Activated CD4-positive, alpha-beta memory T cell treated with anti-CD3 and anti-CD28 coated beads, Interleukin-2, amount 10 ng/mL, durations not matched to agents 7 days and 5 days (primary cell): Measurements from ENCODE around the gene MCCD1. TPM values are rescaled to one million over a fixed set of nuclear protein-coding genes. Genes with fewer than 3 reads are reported as not detected.
"Not testable (repeated sequence)": the region's sequence is repeated elsewhere in the genome, so short reads cannot be mapped to it uniquely, and the experiment has no call there.

Experiments used
- CTCF ChIA-PET: fragments of 350-600 bp; sonication (Branson Sonifier 250); formaldehyde crosslinking; loops from one replicate; lab custom pipeline; 2021; ENCODE audit warnings: antibody characterized with exemption, inconsistent platforms; lab: Charles Lee
- POLR2A ChIA-PET: fragments of 350-600 bp; sonication (Branson Sonifier 250); formaldehyde crosslinking; loops from one replicate; lab custom pipeline; 2021; ENCODE audit warnings: antibody characterized with exemption; lab: Charles Lee
- DNase-seq: peaks from one replicate; pipeline ENCODE4 v3.0.0-alpha.2; 2020
- H3K27ac Mint-ChIP-seq: one replicate; pipeline ENCODE4 v1.8.0; 2021; ENCODE audit warnings: mild to moderate bottlenecking, mixed read lengths
- H3K27me3 Mint-ChIP-seq: one replicate; pipeline ENCODE4 v1.8.0; 2021; ENCODE audit warnings: mixed read lengths
- H3K36me3 Mint-ChIP-seq: one replicate; pipeline ENCODE4 v1.8.0; 2021; ENCODE audit warnings: low read depth, mixed read lengths
- H3K4me1 Mint-ChIP-seq: one replicate; pipeline ENCODE4 v1.8.0; 2021; ENCODE audit warnings: mixed read lengths
- H3K4me3 Mint-ChIP-seq: one replicate; pipeline ENCODE4 v1.8.0; 2021; ENCODE audit warnings: mild to moderate bottlenecking, mixed read lengths
- H3K9me3 Mint-ChIP-seq: one replicate; pipeline ENCODE4 v1.8.0; 2021; ENCODE audit warnings: mixed read lengths
- total RNA-seq, 2 experiments: library from RNA; stranded (reverse); gene quantifications; one replicate each; pipeline ENCODE4 v1.2.3, GENCODE V29; 2021

The MCCD1 gene
- total RNA-seq, 2 experiments from 2014 or later = not detected

DNA sequence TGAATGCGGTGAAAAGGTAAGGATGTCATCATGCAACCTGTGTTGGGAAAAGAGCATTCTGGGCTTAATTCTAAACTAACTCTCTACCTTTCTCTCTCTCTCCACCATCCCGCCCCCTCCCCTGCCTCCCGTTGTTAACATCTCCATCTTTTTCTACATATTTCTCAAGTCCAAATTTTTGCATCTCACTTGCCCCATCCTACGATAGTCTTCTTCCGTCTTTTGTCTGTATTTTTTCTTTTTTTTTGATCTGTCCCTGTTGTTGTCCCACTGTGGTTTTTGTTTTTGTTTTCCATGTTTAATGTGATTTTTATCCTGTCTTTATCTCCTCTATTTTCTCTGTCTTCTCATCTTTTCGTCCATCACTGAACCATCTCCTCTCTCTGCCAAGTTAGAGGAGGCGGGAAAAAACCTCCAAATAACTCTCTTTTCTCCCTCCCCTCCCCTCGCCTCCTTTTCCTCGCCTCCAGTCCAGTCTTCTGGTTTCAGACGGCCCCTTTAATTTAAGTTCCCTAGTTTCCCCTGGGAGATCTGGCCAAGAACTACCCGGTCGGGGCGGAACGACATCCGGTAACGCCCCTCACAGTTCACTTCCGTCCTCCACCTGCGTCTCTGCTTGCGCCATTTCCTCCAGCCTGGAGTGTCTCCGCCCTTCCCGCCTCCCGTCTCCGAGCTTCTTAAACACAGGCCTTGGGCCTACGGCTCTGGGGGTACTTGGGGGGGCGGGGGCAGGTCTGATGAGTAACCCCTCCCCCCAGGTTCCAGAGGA, 18.4 kb downstream of the MCCD1 start, which contains the start of gene NFKBIL1:
Gene NFKBIL1 (plus strand): TSS at position 651 of the 769 bp plus-strand sequence. CDS start 87 bp downstream, at position 738.
- H3K27ac Mint-ChIP-seq = peak within 1 kb of the TSS; percentile 69
- ChIA-PET POLR2A (interaction anchor here (0.5 to 9.9 kb wide), 13 partner anchors 12 to 191 kb away, joined by 3 to 267 read pairs (median 7); partner anchors contain the start of genes AIF1, BAG6, CLIC1 and GPANK1), CTCF (interaction anchor here (0.9 to 24.6 kb wide), 5 partner anchors 35 to 116 kb away, joined by 3 to 751 read pairs (median 5); partner anchors contain the start of genes LST1, LTB, NCR3 and PRRC2A)
- peaks cover 62% of the 10 kb centered on the region for H3K4me1 Mint-ChIP-seq
- DNase-seq = peak; percentile 93
- H3K9me3 Mint-ChIP-seq = no peaks in the 10 kb centered on the region
- peaks cover 16% of the 10 kb centered on the region for H3K36me3 Mint-ChIP-seq
- H3K27me3 Mint-ChIP-seq = no peaks in the 10 kb centered on the region
- peak within 1 kb of the TSS; percentile 76 for H3K4me3 Mint-ChIP-seq

DNA sequence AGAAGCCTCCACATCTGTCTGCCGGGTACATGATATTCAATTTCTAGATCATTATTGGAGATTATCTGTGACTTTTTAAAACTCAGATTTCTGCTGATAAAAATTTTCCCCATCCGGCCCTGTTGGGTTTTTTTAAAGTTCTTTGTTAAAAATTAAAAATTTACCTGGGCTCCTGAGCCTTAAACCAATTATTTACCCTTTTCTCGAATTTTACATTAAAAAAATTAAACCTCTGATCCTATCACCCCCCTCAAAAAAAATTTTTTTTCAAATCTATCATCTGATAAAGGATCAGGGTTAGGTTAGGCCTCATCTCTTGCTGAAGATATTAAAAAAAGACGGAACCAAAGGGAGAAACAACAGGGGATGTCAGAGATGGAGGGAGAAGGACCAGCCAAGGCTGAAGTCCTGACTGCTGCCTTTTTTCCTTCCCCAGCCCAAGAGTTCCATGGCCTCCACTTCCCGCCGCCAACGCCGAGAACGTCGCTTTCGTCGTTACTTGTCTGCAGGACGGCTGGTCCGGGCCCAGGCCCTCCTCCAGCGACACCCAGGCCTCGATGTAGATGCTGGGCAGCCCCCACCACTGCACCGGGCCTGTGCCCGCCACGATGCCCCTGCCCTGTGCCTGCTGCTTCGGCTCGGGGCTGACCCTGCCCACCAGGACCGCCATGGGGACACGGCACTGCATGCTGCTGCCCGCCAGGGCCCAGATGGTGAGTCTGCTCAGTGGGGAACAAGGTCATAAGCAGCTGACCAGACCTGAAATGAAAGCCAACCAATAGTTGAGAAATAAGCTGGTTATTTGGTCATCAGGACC, 19.2 kb downstream of the MCCD1 start:
- Mint-ChIP-seq H3K4me1 (peaks cover 59% of the 10 kb centered on the region), H3K9me3 (no peaks in the 10 kb centered on the region), H3K27ac (peak overlapping the region; percentile 69), H3K4me3 (peak overlapping the region; percentile 76), H3K27me3 (no peaks in the 10 kb centered on the region), H3K36me3 (peaks cover 19% of the 10 kb centered on the region)
- CTCF ChIA-PET = interaction anchor here (0.7 to 24.6 kb wide), 8 partner anchors 11 to 280 kb away, joined by 3 to 751 read pairs (median 3); partner anchors contain the start of genes HSPA1B, LST1, LTB and NCR3
- POLR2A ChIA-PET = interaction anchor here (0.7 to 9.9 kb wide), 13 partner anchors 11 to 190 kb away, joined by 3 to 267 read pairs (median 7); partner anchors contain the start of genes BAG6, CLIC1, GPANK1 and LST1
- no peak for DNase-seq

DNA sequence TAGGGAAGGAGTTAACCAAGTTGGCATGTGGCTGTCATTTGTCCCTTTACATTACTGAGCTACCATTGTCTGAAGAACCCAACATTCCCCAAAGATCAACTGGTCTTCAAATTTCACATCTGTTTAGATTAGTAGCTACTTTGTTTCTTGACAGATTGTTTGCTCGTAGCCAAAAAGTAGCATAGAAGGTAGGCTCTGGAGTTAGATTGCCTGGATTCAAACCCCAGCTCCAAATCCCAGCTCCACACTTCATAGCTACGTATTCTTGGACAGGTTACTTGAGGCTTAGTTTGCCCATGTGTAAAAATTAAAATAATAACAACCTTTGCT, 19.7 kb downstream of the MCCD1 start:
- Mint-ChIP-seq H3K4me1 (peaks cover 54% of the 10 kb centered on the region), H3K27ac (peak overlapping the region; percentile 36), H3K36me3 (peaks cover 19% of the 10 kb centered on the region), H3K27me3 (no peaks in the 10 kb centered on the region), H3K4me3 (peak overlapping the region; percentile 76), H3K9me3 (no peaks in the 10 kb centered on the region)
- ChIA-PET POLR2A (interaction anchor here (0.7 to 9.9 kb wide), 8 partner anchors 11 to 189 kb away, joined by 3 to 267 read pairs (median 9); partner anchors contain the start of genes BAG6, GPANK1, LST1 and LTB), CTCF (interaction anchor here (0.7 to 24.6 kb wide), 7 partner anchors 11 to 279 kb away, joined by 3 to 751 read pairs (median 3); partner anchors contain the start of genes HSPA1B, LST1, LTB and NCR3)
- DNase-seq = no peak

DNA sequence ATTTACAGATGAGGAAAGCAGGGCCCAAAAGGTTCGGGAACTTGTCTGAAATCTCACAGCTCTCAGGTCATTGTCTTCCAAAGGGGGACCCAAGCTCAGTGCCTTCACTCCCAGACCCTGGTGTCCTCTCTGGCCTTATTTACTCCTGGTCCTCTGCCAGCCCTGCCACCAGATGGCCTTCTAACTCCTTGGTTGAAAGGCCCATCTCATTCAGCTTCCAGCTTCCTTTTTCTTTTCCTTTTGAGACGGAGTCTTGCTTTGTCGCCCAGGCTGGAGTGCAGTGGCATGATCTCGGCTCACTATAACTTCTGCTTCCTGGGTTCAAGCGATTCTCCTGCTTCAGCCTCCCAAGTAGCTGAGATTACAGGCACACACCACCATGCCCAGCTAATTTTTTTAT, 22.6 kb downstream of the MCCD1 start:
- POLR2A ChIA-PET = interaction anchor here (0.6 to 9.9 kb wide), 13 partner anchors 8 to 279 kb away, joined by 3 to 267 read pairs (median 4); partner anchors contain the start of genes BAG6, DDX39B, LST1 and LTA
- peak overlapping the region; percentile 47 for H3K27ac Mint-ChIP-seq
- H3K9me3 Mint-ChIP-seq, H3K4me3 Mint-ChIP-seq, H3K27me3 Mint-ChIP-seq: not testable (repeated sequence)
- H3K4me1 Mint-ChIP-seq = peaks cover 53% of the 10 kb centered on the region
- peaks cover 25% of the 10 kb centered on the region for H3K36me3 Mint-ChIP-seq
- CTCF ChIA-PET = interaction anchor here (0.7 to 24.6 kb wide), 18 partner anchors 9 to 275 kb away, joined by 3 to 751 read pairs (median 6); partner anchors contain the start of genes DDX39B, GPANK1, LST1 and LTB
- peak; percentile 77 for DNase-seq

DNA sequence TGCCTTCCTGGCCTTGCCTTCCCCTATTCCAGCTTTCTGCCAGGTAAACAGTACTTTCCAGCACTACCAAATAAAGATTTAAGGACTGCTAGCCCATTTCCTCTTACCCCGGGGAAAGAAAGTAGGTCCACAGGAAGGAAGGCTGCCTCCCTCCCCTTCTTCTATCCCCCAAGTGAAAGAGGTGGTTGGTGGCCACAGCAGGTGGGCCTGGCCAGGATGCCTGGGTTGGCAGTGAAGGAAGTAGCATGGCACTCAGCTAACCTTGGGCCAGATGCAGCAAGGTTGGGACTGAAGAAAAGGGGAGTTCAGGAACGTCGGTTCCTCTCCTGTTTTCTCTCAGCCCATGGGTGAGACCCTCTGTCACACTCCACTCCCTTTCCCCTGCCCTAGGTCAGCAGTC, 27.5 kb downstream of the MCCD1 start:
- ChIA-PET POLR2A (interaction anchor here (2.0 to 34.7 kb wide), 3 partner anchors 15 to 62 kb away, joined by 5 to 1578 read pairs (median 7); partner anchors contain the start of genes DDX39B, LST1, LTA and LTB), CTCF (interaction anchor here (0.8 to 24.6 kb wide), 4 partner anchors 19 to 42 kb away, joined by 4 to 751 read pairs (median 6); partner anchors contain the start of genes LTB, NCR3 and TNF)
- Mint-ChIP-seq H3K27ac (no peak overlapping the region), H3K9me3 (no peaks in the 10 kb centered on the region), H3K4me1 (peaks cover 60% of the 10 kb centered on the region), H3K4me3 (no peak overlapping the region), H3K27me3 (peaks cover 5% of the 10 kb centered on the region), H3K36me3 (peaks cover 44% of the 10 kb centered on the region)
- DNase-seq = no peak

DNA sequence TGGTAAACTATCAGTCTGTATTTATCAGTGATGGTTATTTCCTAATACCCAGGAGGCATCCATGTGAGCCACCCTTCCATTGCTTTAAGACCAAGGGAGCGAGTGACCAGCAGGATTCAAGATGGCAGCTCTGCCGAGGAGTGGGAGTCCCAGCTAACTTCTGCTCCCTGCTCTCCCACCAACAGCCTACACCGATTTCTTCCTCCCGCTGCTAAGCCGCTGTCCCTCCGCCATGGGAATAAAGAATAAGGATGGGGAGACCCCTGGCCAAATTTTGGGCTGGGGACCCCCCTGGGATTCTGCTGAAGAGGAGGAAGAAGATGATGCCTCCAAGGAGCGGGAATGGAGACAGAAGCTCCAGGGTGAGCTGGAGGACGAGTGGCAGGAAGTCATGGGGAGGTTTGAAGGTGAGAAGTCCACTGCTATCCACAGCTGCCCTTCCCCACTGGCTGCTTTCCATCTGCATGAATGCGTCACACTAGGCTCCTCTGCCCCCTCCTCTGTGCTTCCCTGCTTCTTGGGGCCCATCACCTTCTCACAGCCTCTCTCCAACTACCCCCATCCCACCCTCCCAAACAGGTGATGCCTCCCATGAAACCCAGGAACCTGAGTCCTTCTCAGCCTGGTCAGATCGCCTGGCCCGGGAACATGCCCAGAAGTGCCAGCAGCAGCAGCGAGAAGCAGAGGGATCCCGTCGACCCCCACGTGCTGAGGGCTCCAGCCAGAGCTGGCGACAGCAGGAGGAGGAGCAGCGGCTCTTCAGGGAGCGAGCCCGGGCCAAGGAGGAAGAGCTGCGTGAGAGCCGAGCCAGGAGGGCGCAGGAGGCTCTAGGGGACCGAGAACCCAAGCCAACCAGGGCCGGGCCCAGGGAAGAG, 28.9 kb downstream of the MCCD1 start:
- Mint-ChIP-seq H3K4me1 (peaks cover 62% of the 10 kb centered on the region), H3K27me3 (peaks cover 14% of the 10 kb centered on the region), H3K9me3 (no peaks in the 10 kb centered on the region), H3K36me3 (peaks cover 47% of the 10 kb centered on the region), H3K4me3 (no peak overlapping the region), H3K27ac (no peak overlapping the region)
- no peak for DNase-seq
- CTCF ChIA-PET = interaction anchor here (0.7 to 24.6 kb wide), 6 partner anchors 11 to 275 kb away, joined by 3 to 751 read pairs (median 6); partner anchors contain the start of genes ATP6V1G2, NCR3 and TNF
- POLR2A ChIA-PET = interaction anchor here (1.6 to 34.7 kb wide), 6 partner anchors 9 to 63 kb away, joined by 4 to 1578 read pairs (median 10); partner anchors contain the start of genes ATP6V1G2, DDX39B, LST1 and LTA

DNA sequence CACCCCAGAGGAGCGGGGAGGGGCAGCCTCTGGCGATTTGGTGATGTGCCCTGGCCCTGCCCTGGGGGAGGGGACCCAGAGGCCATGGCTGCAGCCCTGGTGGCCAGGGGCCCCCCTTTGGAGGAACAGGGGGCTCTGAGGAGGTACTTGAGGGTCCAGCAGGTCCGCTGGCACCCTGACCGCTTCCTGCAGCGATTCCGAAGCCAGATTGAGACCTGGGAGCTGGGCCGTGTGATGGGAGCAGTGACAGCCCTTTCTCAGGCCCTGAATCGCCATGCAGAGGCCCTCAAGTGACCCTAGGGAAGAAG, 29.5 kb downstream of the MCCD1 start:
- ChIA-PET CTCF (interaction anchor here (1.1 to 24.6 kb wide), 5 partner anchors 10 to 40 kb away, joined by 6 to 751 read pairs (median 15); partner anchors contain the start of genes LTB, NCR3 and TNF), POLR2A (interaction anchor here (1.1 to 34.7 kb wide), 7 partner anchors 10 to 177 kb away, joined by 3 to 1578 read pairs (median 13); partner anchors contain the start of genes ATP6V1G2, BAG6, DDX39B and LST1)
- Mint-ChIP-seq H3K27me3 (peaks cover 19% of the 10 kb centered on the region), H3K36me3 (peaks cover 51% of the 10 kb centered on the region), H3K4me1 (peaks cover 66% of the 10 kb centered on the region), H3K4me3 (peak overlapping the region; percentile 66), H3K27ac (no peak overlapping the region), H3K9me3 (no peaks in the 10 kb centered on the region)
- DNase-seq = no peak

DNA sequence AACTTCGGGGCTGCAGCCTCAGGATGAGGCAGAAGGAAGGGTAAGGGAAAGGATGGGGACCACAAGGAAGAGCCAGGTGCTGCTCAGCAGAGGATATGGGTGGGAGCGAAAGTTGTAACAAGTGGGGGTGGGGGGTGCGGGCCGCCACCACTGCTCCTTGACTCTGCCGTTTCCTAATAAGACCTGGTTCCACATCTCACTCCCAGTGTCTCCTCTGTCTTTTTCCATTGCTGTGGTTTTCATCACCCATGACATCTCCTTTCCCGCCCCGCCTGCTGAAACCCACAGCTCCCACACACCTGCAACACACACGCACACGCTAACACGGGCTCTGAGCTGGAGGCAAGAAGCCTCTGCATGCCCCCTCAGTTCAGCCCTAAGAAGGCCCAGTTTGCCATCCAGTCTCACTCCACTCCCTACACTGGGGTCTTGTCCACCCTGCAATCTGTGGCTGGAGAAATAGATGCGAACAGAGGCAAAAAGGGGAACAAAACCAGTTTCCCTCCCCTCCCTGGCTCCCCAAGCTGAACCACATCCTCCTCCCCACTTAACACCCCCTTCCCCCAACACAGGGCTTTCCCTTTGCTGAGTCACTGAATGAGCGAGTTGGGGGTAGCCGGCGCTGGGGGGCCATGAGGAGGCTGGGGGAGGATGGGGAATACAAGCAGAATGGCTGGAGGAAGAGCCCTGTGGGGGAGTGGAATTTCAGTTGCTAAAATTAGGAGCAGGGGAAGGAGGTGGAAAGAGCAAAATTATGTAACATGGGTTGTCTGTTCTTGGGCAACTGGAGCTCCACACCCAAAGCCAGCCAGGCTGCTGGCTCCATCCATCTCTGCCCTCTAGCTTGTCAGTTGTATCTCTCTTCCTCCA, 30.1 kb downstream of the MCCD1 start:
- ChIA-PET POLR2A (interaction anchor here (0.7 to 34.7 kb wide), 13 partner anchors 8 to 179 kb away, joined by 3 to 1578 read pairs (median 5); partner anchors contain the start of genes ATP6V1G2, BAG6, C6orf47 and DDX39B), CTCF (interaction anchor here (0.6 to 24.6 kb wide), 7 partner anchors 9 to 39 kb away, joined by 3 to 751 read pairs (median 10); partner anchors contain the start of genes LTB, NCR3 and TNF)
- H3K27ac Mint-ChIP-seq = peak overlapping the region; percentile 61
- no peaks in the 10 kb centered on the region for H3K9me3 Mint-ChIP-seq
- DNase-seq = peak; percentile 69
- peaks cover 53% of the 10 kb centered on the region for H3K36me3 Mint-ChIP-seq
- H3K4me3 Mint-ChIP-seq = peak overlapping the region; percentile 66
- H3K4me1 Mint-ChIP-seq = peaks cover 68% of the 10 kb centered on the region
- H3K27me3 Mint-ChIP-seq = peaks cover 22% of the 10 kb centered on the region

DNA sequence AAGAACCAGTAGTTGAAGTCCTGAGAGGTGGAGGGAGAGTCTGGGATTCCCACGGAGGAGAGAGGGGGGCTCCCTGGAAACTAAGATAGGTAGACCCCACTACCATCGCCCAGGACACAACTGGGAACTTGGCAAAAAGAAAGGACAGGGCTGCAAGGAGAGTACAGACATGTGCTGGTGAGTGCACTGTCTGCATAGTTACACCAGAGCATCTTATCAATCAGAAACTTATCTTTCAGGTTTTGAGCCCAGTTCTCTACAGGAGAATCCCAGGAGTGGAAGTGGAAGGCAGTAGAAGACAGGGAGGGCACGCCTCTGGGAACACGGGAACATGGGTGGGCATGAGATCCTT, 30.8 kb downstream of the MCCD1 start:
- H3K27ac Mint-ChIP-seq = peak overlapping the region; percentile 61

More for the DNA sequence above, 30.8 kb downstream of the MCCD1 start:
- ChIA-PET CTCF (interaction anchor here (0.6 to 24.6 kb wide), 10 partner anchors 8 to 97 kb away, joined by 3 to 751 read pairs (median 4); partner anchors contain the start of genes LTB, NCR3 and TNF), POLR2A (interaction anchor here (0.7 to 34.7 kb wide), 13 partner anchors 8 to 179 kb away, joined by 3 to 1578 read pairs (median 5); partner anchors contain the start of genes ATP6V1G2, BAG6, C6orf47 and DDX39B)
- H3K4me3 Mint-ChIP-seq = peak overlapping the region; percentile 66
- DNase-seq = no peak
- H3K36me3 Mint-ChIP-seq = peaks cover 54% of the 10 kb centered on the region
- H3K9me3 Mint-ChIP-seq = no peaks in the 10 kb centered on the region
- peaks cover 24% of the 10 kb centered on the region for H3K27me3 Mint-ChIP-seq
- peaks cover 68% of the 10 kb centered on the region for H3K4me1 Mint-ChIP-seq
